ENCODE results near the gene SPRTN.

SPRTN gene

GRCh38 chr1:231376101-231376500 is 38.0 kb downstream of the SPRTN start:
- DNase-seq, result no peak
- Mint-ChIP-seq H3K4me1 (ENCODE audit: low read depth in 2 of 2) (peaks cover 26 to 36% of the 10 kb centered on the region in 2 donors), H3K9me3 (no peaks in the 10 kb centered on the region), H3K27me3 (no peaks in the 10 kb centered on the region), H3K27ac (peak overlapping the region in 1 of 2 donors; percentile 16), H3K36me3 (ENCODE audit: insufficient read depth) (peaks cover 6% of the 10 kb centered on the region), H3K4me3 (no peak overlapping the region)
- ATAC-seq (replicated peaks), result no peak

GRCh38 chr1:231376875-231377549 is 38.9 kb downstream of the SPRTN start:
- Mint-ChIP-seq H3K27me3 (no peaks in the 10 kb centered on the region), H3K27ac (peak overlapping the region; percentile 16 to 36), H3K4me1 (ENCODE audit: low read depth in 2 of 2) (peaks cover 28 to 41% of the 10 kb centered on the region in 2 donors), H3K9me3 (no peaks in the 10 kb centered on the region), H3K4me3 (peak overlapping the region in 1 of 2 donors; percentile 5), H3K36me3 (ENCODE audit: insufficient read depth) (peaks cover 6% of the 10 kb centered on the region)
- DNase-seq, result peak in 1 of 3 experiments; percentile 5
- no peak for ATAC-seq (replicated peaks)

GRCh38 chr1:231381729-231382128 is 43.6 kb downstream of the SPRTN start:
- ATAC-seq (replicated peaks), result no peak
- H3K27ac Mint-ChIP-seq, result peak overlapping the region in 1 of 2 donors; percentile 18
- no peak overlapping the region for H3K4me3 Mint-ChIP-seq
- no peaks in the 10 kb centered on the region for H3K9me3 Mint-ChIP-seq
- no peaks in the 10 kb centered on the region for H3K36me3 Mint-ChIP-seq (ENCODE audit: insufficient read depth)
- peaks cover 27 to 42% of the 10 kb centered on the region in 2 donors for H3K4me1 Mint-ChIP-seq (ENCODE audit: low read depth in 2 of 2)
- H3K27me3 Mint-ChIP-seq, result no peaks in the 10 kb centered on the region
- DNase-seq, result no peak

GRCh38 chr1:231382426-231382825 is 44.3 kb downstream of the SPRTN start:
- Mint-ChIP-seq H3K4me1 (ENCODE audit: low read depth in 2 of 2) (peaks cover 22 to 37% of the 10 kb centered on the region in 2 donors), H3K4me3 (no peak overlapping the region), H3K27ac (no peak overlapping the region), H3K9me3 (no peaks in the 10 kb centered on the region), H3K27me3 (no peaks in the 10 kb centered on the region), H3K36me3 (ENCODE audit: insufficient read depth) (peaks cover 5% of the 10 kb centered on the region)
- no peak for ATAC-seq (replicated peaks)
- no peak for DNase-seq

GRCh38 chr1:231383159-231383860 is 45.2 kb downstream of the SPRTN start:
- DNase-seq (no peak), ATAC-seq (replicated peaks) (no peak)
- Mint-ChIP-seq H3K4me1 (ENCODE audit: low read depth in 2 of 2) (peaks cover 21 to 37% of the 10 kb centered on the region in 2 donors), H3K27me3 (no peaks in the 10 kb centered on the region), H3K9me3 (no peaks in the 10 kb centered on the region), H3K4me3 (no peak overlapping the region), H3K36me3 (ENCODE audit: insufficient read depth) (peaks cover 9% of the 10 kb centered on the region), H3K27ac (no peak overlapping the region)

- Mint-ChIP-seq H3K9me3 (no peaks in the 10 kb centered on the region), H3K4me3 (no peak overlapping the region), H3K36me3 (ENCODE audit: insufficient read depth) (peaks cover 9% of the 10 kb centered on the region), H3K27ac (no peak overlapping the region), H3K4me1 (ENCODE audit: low read depth in 2 of 2) (peaks cover 15 to 33% of the 10 kb centered on the region in 2 donors), H3K27me3 (no peaks in the 10 kb centered on the region)
- ATAC-seq (replicated peaks) (no peak), DNase-seq (no peak)
These were observed 46.8 kb downstream of the SPRTN start for GRCh38 chr1:231384696-231385415.

- no peak for DNase-seq
- no peaks in the 10 kb centered on the region for H3K9me3 Mint-ChIP-seq
- H3K27me3 Mint-ChIP-seq, result no peaks in the 10 kb centered on the region
- ATAC-seq (replicated peaks), result no peak
- H3K4me1 Mint-ChIP-seq (ENCODE audit: low read depth in 2 of 2), result peaks cover 18 to 36% of the 10 kb centered on the region in 2 donors
- H3K27ac Mint-ChIP-seq, result no peak overlapping the region
- no peak overlapping the region for H3K4me3 Mint-ChIP-seq
- peaks cover 9% of the 10 kb centered on the region for H3K36me3 Mint-ChIP-seq (ENCODE audit: insufficient read depth)
These were observed 47.3 kb downstream of the SPRTN start for GRCh38 chr1:231385416-231385748.

- peaks cover 21 to 37% of the 10 kb centered on the region in 2 donors for H3K4me1 Mint-ChIP-seq (ENCODE audit: low read depth in 2 of 2)
- H3K9me3 Mint-ChIP-seq, result no peaks in the 10 kb centered on the region
- no peaks in the 10 kb centered on the region for H3K27me3 Mint-ChIP-seq
- ATAC-seq (replicated peaks) (no peak), DNase-seq (no peak)
- peak overlapping the region in 1 of 2 donors; percentile 5 for H3K27ac Mint-ChIP-seq
- H3K4me3 Mint-ChIP-seq, result no peak overlapping the region
- H3K36me3 Mint-ChIP-seq (ENCODE audit: insufficient read depth), result peaks cover 9% of the 10 kb centered on the region
These were observed 48.4 kb downstream of the SPRTN start for GRCh38 chr1:231386466-231386865.

GRCh38 chr1:231387770-231388669 is 49.9 kb downstream of the SPRTN start:
- peaks cover 23 to 40% of the 10 kb centered on the region in 2 donors for H3K4me1 Mint-ChIP-seq (ENCODE audit: low read depth in 2 of 2)
- peaks cover 9% of the 10 kb centered on the region for H3K36me3 Mint-ChIP-seq (ENCODE audit: insufficient read depth)
- no peaks in the 10 kb centered on the region for H3K27me3 Mint-ChIP-seq
- DNase-seq, result no peak
- ATAC-seq (replicated peaks), result no peak
- H3K4me3 Mint-ChIP-seq, result no peak overlapping the region
- H3K27ac Mint-ChIP-seq, result peak overlapping the region; percentile 10 to 51
- no peaks in the 10 kb centered on the region for H3K9me3 Mint-ChIP-seq

- H3K36me3 Mint-ChIP-seq (ENCODE audit: insufficient read depth), result peaks cover 9% of the 10 kb centered on the region
- no peaks in the 10 kb centered on the region for H3K27me3 Mint-ChIP-seq
- no peak overlapping the region for H3K27ac Mint-ChIP-seq
- ATAC-seq (replicated peaks) (no peak), DNase-seq (no peak)
- peaks cover 33 to 56% of the 10 kb centered on the region in 2 donors for H3K4me1 Mint-ChIP-seq (ENCODE audit: low read depth in 2 of 2)
- H3K9me3 Mint-ChIP-seq, result no peaks in the 10 kb centered on the region
- no peak overlapping the region for H3K4me3 Mint-ChIP-seq
These were observed 52.0 kb downstream of the SPRTN start for GRCh38 chr1:231390071-231390470.

- no peak overlapping the region for H3K4me3 Mint-ChIP-seq
- ATAC-seq (replicated peaks) (no peak), DNase-seq (no peak)
- H3K4me1 Mint-ChIP-seq (ENCODE audit: low read depth in 2 of 2), result peaks cover 42 to 63% of the 10 kb centered on the region in 2 donors
- H3K9me3 Mint-ChIP-seq, result no peaks in the 10 kb centered on the region
- H3K36me3 Mint-ChIP-seq (ENCODE audit: insufficient read depth), result peaks cover 2% of the 10 kb centered on the region
- no peaks in the 10 kb centered on the region for H3K27me3 Mint-ChIP-seq
- H3K27ac Mint-ChIP-seq, result no peak overlapping the region
These were observed 54.5 kb downstream of the SPRTN start for GRCh38 chr1:231392389-231393131.

GRCh38 chr1:231393668-231394067 is 55.6 kb downstream of the SPRTN start:
- H3K9me3 Mint-ChIP-seq, result no peaks in the 10 kb centered on the region
- no peak for DNase-seq
- H3K36me3 Mint-ChIP-seq (ENCODE audit: insufficient read depth), result no peaks in the 10 kb centered on the region
- ATAC-seq (replicated peaks), result no peak
- no peak overlapping the region for H3K27ac Mint-ChIP-seq
- H3K27me3 Mint-ChIP-seq, result no peaks in the 10 kb centered on the region
- peaks cover 40 to 63% of the 10 kb centered on the region in 2 donors for H3K4me1 Mint-ChIP-seq (ENCODE audit: low read depth in 2 of 2)
- no peak overlapping the region for H3K4me3 Mint-ChIP-seq
